ENCODE measurements around the gene NTRK3.

NTRK3 gene

DNA sequence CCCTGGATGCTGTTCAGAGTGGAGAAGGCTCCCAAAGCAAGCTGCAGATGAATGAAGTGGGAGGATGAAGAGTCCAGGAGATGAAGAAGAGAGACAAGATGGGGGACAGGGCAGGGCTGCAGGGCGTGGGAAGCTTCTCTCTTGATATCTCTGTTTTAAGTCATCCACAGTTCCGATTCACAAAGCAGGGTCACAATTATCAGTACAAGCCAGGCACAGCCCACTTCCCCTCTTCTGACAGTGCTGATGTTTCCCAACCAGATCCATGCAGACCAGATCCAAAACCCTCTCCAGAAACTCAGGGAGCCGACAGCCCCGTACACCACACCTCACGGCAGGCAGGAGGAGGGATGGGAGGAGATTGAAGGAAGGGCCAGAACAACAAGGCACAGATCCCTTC, 31.1 kb downstream of the NTRK3 start:
- no peak overlapping the region for H3K27ac ChIP-seq
- ChIA-PET CTCF (no interaction called here), POLR2A (ENCODE audit: low non-redundant PET) (no interaction called here)
- TF ChIP-seq, protein P1, sequence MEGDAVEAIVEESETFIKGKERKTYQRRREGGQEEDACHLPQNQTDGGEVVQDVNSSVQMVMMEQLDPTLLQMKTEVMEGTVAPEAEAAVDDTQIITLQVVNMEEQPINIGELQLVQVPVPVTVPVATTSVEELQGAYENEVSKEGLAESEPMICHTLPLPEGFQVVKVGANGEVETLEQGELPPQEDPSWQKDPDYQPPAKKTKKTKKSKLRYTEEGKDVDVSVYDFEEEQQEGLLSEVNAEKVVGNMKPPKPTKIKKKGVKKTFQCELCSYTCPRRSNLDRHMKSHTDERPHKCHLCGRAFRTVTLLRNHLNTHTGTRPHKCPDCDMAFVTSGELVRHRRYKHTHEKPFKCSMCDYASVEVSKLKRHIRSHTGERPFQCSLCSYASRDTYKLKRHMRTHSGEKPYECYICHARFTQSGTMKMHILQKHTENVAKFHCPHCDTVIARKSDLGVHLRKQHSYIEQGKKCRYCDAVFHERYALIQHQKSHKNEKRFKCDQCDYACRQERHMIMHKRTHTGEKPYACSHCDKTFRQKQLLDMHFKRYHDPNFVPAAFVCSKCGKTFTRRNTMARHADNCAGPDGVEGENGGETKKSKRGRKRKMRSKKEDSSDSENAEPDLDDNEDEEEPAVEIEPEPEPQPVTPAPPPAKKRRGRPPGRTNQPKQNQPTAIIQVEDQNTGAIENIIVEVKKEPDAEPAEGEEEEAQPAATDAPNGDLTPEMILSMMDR (conservative IDR thresholded peaks at IDR 0.05; ENCODE audit: low read depth) = no peak
- no peak for DNase-seq (ENCODE audit: low spot score)

DNA sequence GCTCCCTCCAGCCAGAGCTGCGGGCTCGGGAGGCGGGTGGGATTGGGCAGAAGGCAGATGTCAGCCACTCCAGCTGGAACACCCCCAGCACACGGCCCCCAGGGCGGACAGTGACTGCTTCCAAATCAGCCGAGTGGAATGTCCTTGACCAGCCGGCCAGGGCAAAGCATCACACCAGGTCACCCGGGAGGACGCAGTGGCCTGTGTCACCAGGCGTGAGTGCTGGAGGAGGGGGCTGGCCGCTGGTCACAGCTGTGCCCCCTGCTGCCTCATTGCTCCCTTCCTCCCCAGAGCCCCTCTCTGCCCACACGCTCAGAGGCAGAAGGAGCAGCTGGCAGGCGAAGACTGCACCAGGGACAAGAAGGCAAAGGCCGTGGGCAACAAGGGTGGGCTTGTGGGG, 33.5 kb downstream of the NTRK3 start:
- TF ChIP-seq, protein P1 (conservative IDR thresholded peaks at IDR 0.05; ENCODE audit: low read depth) = no peak
- no peak overlapping the region for H3K27ac ChIP-seq
- DNase-seq (ENCODE audit: low spot score) = no peak
- ChIA-PET CTCF (interaction anchor here (0.6 kb wide), 1 partner anchor 725 kb away, joined by 3 read pairs; no protein-coding TSS in a partner anchor), POLR2A (ENCODE audit: low non-redundant PET) (no interaction called here)

DNA sequence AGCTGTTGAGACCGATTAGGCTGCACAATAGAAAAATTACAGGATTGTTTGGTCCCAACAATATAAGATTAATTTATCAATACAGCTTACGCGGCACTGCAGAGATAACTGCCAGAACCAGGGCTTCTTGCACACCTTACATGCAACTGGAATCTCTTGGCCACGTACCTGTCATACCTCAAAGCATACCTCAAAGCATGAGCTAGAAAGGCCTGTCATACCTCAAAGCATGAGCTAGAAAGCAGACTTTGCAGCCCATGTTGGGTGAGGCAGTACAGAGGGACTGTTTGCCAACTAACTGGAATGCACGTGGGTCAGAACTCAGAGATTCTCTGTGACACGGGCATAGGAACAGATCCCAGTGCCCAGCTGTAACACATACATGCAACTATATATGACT, 34.7 kb downstream of the NTRK3 start:
- DNase-seq (ENCODE audit: low spot score) = no peak
- TF ChIP-seq, protein P1 (conservative IDR thresholded peaks at IDR 0.05; ENCODE audit: low read depth) = no peak
- POLR2A ChIA-PET (ENCODE audit: low non-redundant PET) = no interaction called here
- H3K27ac ChIP-seq = no peak overlapping the region
- CTCF ChIA-PET = no interaction called here

DNA sequence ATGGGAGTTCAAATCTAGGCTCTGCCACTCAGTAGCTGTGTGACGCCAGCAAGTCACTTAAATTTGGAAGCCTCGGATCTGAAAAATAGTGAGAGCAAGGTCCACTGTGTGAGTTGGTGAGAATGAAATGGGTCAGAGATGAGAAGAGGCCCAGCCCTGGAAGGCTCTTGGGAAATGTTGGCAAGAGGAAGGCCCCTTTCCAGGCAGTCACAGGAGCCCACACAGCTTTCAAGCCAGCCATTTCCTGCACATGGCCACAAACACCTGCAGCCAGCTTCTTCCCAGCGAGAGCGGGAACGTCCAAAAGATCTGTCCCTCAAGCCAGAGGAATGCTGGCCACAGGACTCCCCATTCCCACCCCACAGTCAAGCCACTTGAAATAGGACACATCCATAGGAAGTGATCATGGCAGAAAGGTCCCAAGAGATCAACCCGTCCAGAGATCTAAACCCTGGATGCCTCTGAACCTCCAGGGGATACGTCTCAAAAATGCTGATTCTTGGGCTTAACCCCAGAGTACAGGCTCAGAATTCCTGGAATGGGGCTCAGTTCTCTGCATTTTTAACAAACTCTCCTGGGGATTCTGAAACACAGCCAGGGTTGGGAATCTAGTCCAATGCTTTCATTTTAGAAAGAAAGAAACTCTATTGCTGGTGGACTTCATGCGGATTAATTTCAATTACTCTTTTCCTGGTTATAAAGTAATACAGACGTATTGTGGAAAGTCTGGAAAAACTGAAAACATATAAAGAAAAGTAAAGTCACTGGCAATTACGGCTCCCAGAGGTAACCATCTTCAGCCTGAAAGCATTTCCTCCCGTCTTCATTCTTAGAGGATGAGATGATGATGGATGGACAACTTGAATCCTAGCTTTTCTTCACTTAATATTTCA, 35.9 kb downstream of the NTRK3 start:
- CTCF ChIA-PET = no interaction called here

DNA sequence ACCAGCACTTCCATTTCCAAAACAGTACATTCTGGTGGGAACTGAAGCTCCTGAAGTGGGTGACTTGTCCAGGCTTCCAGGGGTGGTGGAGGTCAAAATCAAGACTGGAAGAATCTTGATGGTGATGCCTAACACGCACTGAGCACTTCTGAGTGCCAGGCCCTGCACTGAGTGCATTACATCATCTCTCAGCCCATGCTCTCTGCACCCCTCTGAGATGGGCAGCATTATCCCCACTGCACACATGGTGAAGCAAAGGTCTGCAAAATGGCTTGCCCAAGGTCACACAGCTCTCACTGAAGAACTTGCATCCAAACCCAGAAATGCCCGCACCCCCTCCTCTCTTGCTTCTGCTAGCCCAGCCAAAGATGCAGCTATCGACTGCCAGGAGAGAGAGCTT, 36.9 kb downstream of the NTRK3 start:
- no peak for DNase-seq (ENCODE audit: low spot score)
- TF ChIP-seq, protein P1 (conservative IDR thresholded peaks at IDR 0.05; ENCODE audit: low read depth) = no peak
- ChIA-PET CTCF (no interaction called here), POLR2A (ENCODE audit: low non-redundant PET) (no interaction called here)
- H3K27ac ChIP-seq = no peak overlapping the region

More for the DNA sequence above, 35.9 kb downstream of the NTRK3 start:
- TF ChIP-seq, protein P1 (conservative IDR thresholded peaks at IDR 0.05; ENCODE audit: low read depth) = no peak
- DNase-seq (ENCODE audit: low spot score) = no peak
- POLR2A ChIA-PET (ENCODE audit: low non-redundant PET) = no interaction called here
- H3K27ac ChIP-seq = no peak overlapping the region

DNA sequence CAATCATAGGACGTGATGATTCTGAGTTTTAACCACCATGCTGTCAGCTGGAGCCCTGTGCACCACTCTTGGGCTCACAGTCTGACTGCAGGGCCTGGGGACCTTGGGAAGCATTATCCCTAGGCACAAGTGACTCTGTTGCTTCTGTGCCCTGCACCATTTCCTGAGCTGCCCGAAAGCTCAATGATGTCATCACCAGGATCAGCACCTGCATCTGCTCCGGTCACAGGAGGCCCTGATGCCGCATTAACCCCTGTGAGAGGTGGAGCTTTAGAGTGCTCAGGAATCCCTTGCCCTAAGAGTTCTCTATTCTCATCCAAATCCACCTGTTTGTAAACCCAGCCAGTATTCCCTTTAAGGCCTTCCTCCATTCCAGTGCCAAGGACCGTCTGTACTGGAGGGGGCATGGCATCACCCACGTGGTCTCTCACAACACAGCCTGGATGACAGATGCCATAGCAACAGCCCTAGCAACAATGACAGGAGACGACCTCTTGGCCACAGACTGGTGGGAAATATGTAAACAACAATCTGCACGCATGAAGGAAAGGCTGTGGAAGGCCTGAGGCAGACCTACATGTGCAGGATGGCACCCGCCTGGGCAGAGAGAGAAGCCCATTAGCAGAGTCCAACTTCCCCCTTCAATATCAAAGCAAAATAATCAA, 37.9 kb downstream of the NTRK3 start:
- no peak overlapping the region for H3K27ac ChIP-seq
- TF ChIP-seq, protein P1 (conservative IDR thresholded peaks at IDR 0.05; ENCODE audit: low read depth) = no peak
- no peak for DNase-seq (ENCODE audit: low spot score)
- CTCF ChIA-PET = no interaction called here
- POLR2A ChIA-PET (ENCODE audit: low non-redundant PET) = no interaction called here
